Left ventricle myocardium inferior (tissue), 1 donor: Measurements from ENCODE around the gene PFDN2. TPM values are rescaled to one million over a fixed set of nuclear protein-coding genes. Genes with fewer than 3 reads are reported as not detected.

Source experiments
- DNase-seq: peaks from one replicate; pipeline ENCODE4 v3.0.0-alpha.2; 2020
- H3K27ac ChIP-seq: fragments of 200-600 bp; replicated peaks from 2 replicates; pipeline ENCODE4 v1.8.0; 2021
- H3K27me3 ChIP-seq: fragments of 200-600 bp; 2 replicates; pipeline ENCODE4 v1.8.0; 2021; ENCODE audit warnings: low read depth
- H3K36me3 ChIP-seq: fragments of 200-600 bp; 2 replicates; pipeline ENCODE4 v1.8.0; 2021
- H3K4me1 ChIP-seq: fragments of 200-600 bp; 2 replicates; pipeline ENCODE4 v1.8.0; 2021
- H3K4me3 ChIP-seq: fragments of 200-600 bp; 2 replicates; pipeline ENCODE4 v1.8.0; 2021; ENCODE audit warnings: mild to moderate bottlenecking, moderate library complexity
- H3K9me3 ChIP-seq: fragments of 200-600 bp; replicated peaks from 2 replicates; pipeline ENCODE4 v1.8.0; 2021
- CTCF ChIP-seq: fragments of 200-600 bp; IDR thresholded peaks from 2 replicates; pipeline ENCODE4 v1.8.0; 2021; ENCODE audit warnings: antibody characterized with exemption, mild to moderate bottlenecking, borderline replicate concordance
- intact Hi-C: fragments of 100-400 bp; cut with micrococcal nuclease; formaldehyde crosslinking; loops from one replicate; pipeline ENCODE4 v1.11.0; 2022
- total RNA-seq: library from RNA; stranded (reverse); fragmentation: NEBNext Ultra II Directional; extraction: Animal tissue kit (Norgen Biotek cat#: 25700); gene quantifications from one replicate; pipeline ENCODE4 v1.2.1, GENCODE V29; 2021
- donor health status: DM: no; HTN: yes; CAD: no; lungs with severe emphysema.

The PFDN2 gene
- total RNA-seq, 1 donor from 2014 or later, result 62.5 TPM

GRCh38 chr1:161082483-161082882 lies 35.4 kb downstream of the PFDN2 start:
- H3K36me3 ChIP-seq, result no peaks in the 10 kb centered on the region
- no peaks in the 10 kb centered on the region for H3K4me1 ChIP-seq
- DNase-seq, result no peak
- intact Hi-C loops, result no loop called here
- peaks cover 23% of the 10 kb centered on the region for H3K27me3 ChIP-seq
- H3K4me3 ChIP-seq, result no peak overlapping the region
- H3K27ac ChIP-seq, result no peak overlapping the region
- TF ChIP-seq CTCF, result no peak
- no peaks in the 10 kb centered on the region for H3K9me3 ChIP-seq

- TF ChIP-seq CTCF, result no peak
- Histone ChIP-seq H3K36me3 (no peaks in the 10 kb centered on the region), H3K4me3 (no peak overlapping the region), H3K27ac (no peak overlapping the region), H3K9me3 (no peaks in the 10 kb centered on the region), H3K4me1 (no peaks in the 10 kb centered on the region), H3K27me3 (peaks cover 23% of the 10 kb centered on the region)
- intact Hi-C loops, result no loop called here
- DNase-seq, result no peak
Observed at GRCh38 chr1:161081519-161081918, 36.3 kb downstream of the PFDN2 start.

GRCh38 chr1:161080441-161081405 lies 37.1 kb downstream of the PFDN2 start:
- no peaks in the 10 kb centered on the region for H3K4me1 ChIP-seq
- no peak overlapping the region for H3K4me3 ChIP-seq
- intact Hi-C loops, result no loop called here
- H3K27ac ChIP-seq, result no peak overlapping the region
- no peak for TF ChIP-seq CTCF
- H3K27me3 ChIP-seq, result peaks cover 23% of the 10 kb centered on the region
- DNase-seq, result no peak
- no peaks in the 10 kb centered on the region for H3K9me3 ChIP-seq
- no peaks in the 10 kb centered on the region for H3K36me3 ChIP-seq

- Histone ChIP-seq H3K27me3 (peaks cover 23% of the 10 kb centered on the region), H3K4me1 (no peaks in the 10 kb centered on the region), H3K36me3 (no peaks in the 10 kb centered on the region), H3K4me3 (no peak overlapping the region), H3K27ac (no peak overlapping the region), H3K9me3 (no peaks in the 10 kb centered on the region)
- intact Hi-C loops, result no loop called here
- no peak for TF ChIP-seq CTCF
- no peak for DNase-seq
Observed at GRCh38 chr1:161079436-161080110, 38.3 kb downstream of the PFDN2 start.

- Histone ChIP-seq H3K27ac (no peak overlapping the region), H3K27me3 (peaks cover 23% of the 10 kb centered on the region), H3K4me3 (no peak overlapping the region), H3K4me1 (no peaks in the 10 kb centered on the region), H3K36me3 (no peaks in the 10 kb centered on the region), H3K9me3 (no peaks in the 10 kb centered on the region)
- intact Hi-C loops, result no loop called here
- TF ChIP-seq CTCF, result no peak
- no peak for DNase-seq
Observed at GRCh38 chr1:161077426-161077825, 40.4 kb downstream of the PFDN2 start.
